IPS-18c (cell line): ENCODE measurements around the gene FCSK.

Source experiments
- H3K4me3 ChIP-seq: 2 replicates; pipeline ENCODE4 v1.7.0; 2013; ENCODE audit warnings: low read depth, mild to moderate bottlenecking, low read length, moderate library complexity; ENCODE audit not compliant: insufficient read depth
- H3K9me3 ChIP-seq: one replicate; pipeline ENCODE4 v1.6.1; 2013; ENCODE audit warnings: mild to moderate bottlenecking, low read length, moderate library complexity; ENCODE audit not compliant: control insufficient read depth, insufficient read depth

The FCSK gene

GRCh38 chr16:70527315-70527996 is 73.1 kb downstream of the FCSK start:
- no peak overlapping the region for H3K4me3 ChIP-seq

GRCh38 chr16:70529051-70529777 is 74.8 kb downstream of the FCSK start:
- Histone ChIP-seq H3K4me3 (no peak overlapping the region), H3K9me3 (no peaks in the 10 kb centered on the region)

More at GRCh38 chr16:70527315-70527996, 73.1 kb downstream of the FCSK start:
- no peaks in the 10 kb centered on the region for H3K9me3 ChIP-seq
